ENCODE data around the gene RABGAP1L.
"Not testable (repeated sequence)": the region's sequence is repeated elsewhere in the genome, so short reads cannot be mapped to it uniquely, and the experiment has no call there.

The RABGAP1L gene

DNA sequence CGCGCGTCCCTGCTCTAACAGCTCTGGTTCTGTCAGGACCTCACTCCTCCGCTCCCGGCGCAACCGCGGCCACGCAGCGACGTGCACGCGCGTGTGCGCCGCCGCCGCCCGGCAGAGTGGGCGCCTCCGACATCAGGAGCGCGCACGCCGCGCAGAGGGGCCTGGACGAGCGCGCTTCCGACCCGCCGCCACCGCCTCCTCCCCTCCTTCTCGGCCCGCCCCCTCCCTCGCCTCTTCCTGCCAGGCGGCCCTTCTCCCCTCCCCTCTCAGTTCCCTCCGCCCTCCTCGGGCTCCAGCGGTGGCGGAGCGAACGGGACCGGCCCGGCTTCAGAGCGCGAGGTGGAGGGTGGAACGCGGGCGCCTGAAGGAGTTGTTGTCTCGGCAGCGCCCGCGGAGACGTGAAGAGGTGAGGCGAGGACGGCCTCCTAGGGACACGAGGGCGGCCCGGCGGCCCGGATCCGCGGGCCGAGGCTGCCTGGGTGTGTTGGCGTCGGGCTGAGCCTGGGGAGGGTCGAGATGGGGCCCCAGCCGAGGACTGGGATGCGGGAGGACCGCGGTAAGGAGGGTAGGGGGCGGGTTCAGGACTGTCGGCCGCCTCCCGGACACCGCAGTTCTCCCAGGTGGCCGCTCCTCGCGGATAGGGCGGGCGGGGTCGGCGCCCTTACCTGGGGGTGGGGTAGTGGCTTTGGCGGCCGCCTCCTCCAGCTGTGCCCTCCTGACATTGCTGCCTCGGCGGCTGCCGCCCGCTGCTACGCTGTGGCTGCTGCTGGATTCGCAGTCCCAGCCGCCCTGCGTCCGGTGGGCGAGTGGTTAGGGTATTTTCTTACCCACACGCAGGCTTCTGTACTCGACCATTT lies at the start of gene RABGAP1L:
RABGAP1L (plus strand) TSS at position 269 of the 857 bp plus-strand sequence.
- DNase-seq: peak; percentile 92 to 95

DNA sequence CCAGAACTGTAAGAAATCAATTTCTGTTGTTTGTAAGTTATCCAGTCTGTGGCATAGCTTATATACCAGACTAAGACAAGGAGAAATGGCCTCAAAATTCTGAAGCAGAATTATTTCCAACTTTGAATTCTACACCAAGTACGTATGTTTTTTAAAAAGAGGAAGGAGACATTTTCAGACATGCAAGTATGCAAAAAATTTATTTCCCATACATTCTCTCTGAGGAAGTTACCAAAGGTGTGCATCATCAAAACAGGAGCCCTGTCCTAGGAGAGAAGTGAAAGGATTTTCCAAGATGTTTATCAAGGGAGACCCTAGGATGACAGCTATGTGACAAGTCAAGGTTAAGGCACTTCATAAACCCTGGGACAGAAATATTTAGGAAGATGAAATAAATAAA lies 49.3 kb upstream of the RABGAP1L start:
- DNase-seq: no peak

DNA sequence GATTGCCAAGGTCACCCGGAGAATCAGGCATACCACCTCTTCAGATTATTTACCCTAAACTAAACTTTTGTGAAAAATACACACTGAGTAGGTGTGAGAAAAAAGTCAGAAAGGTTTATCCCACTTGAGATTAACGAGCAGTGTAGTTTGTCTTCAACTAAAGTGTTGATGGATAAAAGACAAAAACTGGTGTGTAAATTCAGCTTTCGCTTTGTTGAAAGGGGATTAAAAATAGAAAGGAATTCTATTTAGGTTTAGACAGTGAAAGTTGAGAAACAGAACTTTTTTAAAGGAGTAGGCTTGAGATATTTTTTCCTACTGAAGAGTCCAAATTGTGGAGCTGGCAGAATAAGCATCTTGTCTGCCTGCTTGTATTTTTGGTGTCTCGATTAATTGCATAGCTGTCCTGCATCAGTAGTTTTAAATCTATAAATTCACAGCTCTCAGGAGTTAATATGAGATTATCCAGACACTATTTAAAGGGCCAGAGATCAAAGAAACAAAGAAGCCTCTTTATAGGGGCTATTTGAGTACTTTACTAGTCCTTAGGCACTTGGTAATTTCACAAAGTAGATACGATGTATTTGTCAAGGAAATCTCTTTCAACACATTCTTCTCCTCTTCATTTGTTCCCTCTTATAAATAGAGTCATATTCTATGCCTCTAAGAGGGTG lies 46.7 kb upstream of the RABGAP1L start:
- DNase-seq: no peak

DNA sequence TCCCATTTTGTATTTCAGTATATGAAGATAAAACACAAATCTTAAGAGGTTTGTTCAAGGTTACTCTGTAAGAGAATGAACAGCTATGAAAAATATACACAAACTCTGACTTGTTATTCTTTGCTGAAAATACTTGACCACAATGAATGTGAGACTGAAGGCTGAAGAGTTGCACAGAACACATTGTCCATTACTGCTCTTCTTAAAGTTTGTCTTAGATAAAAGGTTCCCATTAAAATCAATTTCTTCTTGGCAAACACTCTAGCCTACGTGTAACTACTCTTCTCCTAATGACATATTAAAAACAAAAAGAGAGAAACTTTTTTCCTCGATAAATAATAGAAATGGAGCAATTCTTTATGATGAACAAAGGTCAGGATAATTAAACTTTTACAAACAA lies 45.2 kb upstream of the RABGAP1L start:
- DNase-seq: no peak

DNA sequence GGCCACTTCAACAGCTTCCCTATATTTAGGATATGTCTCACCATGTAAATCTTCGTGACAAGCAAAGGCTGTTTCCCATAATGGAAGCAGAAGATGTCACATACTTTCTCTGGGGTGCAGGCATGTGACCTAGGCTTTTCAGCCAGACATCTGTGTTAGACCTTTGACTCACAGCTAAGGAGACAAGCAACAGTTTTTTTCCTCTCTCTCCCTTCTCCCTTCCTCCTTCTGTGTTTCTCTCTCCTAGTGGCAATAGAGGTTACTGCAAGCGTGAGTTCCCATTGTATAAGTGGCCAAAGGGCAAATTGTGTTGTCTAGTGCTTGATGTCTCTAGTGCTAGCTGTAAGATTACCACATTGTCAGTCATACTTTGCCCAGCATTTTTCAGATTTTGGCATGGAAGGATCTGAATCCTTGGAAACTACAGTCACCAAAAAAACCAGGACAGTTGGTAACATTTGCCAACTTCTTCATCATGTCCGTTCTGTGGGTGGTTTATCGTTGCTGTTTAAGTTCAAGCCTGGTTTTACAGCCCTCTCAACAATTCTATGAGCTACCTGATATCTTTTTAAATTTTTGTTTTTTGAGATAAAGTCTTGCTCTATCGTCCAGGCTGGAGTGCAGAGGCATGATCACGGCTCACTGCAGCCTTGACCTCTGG lies 44.4 kb upstream of the RABGAP1L start:
- DNase-seq: no peak

DNA sequence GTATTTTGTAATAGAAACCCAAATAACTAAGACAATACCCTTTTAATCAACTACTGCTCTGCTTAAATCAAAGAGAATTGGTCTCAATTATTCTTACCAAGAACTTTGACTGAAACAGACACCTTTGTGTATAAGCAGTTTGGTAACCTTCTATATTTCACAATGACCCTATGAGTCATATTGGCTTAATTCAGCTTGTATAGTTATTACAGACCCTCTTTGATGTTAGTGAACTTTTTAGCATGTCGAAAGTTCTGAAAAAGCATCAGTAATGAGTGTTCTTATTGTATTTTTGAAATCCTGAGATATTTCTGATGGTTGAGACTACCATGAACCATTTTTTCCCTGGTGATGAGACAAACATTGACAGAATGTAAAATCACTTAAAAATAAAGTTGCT lies 43.3 kb upstream of the RABGAP1L start:
- DNase-seq: no peak

DNA sequence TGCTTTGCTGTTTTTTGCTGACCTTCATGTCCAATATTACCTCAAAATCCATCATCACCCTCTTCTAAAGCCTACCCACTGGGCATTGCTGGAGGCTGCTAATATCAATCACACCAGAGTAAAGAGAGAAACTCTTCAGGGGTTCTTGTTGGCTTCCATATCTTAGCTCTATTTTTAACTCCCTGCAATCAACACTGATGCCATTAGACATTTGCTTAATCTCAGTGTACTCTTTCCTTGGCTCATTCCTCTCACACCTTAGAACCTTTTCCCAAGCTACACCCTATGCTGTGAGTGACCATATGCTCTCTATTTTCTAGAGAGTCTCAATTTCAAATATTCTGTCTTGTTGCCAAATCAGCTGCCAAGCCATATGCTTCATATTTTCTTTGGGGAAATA lies 40.6 kb upstream of the RABGAP1L start:
- DNase-seq: no peak

DNA sequence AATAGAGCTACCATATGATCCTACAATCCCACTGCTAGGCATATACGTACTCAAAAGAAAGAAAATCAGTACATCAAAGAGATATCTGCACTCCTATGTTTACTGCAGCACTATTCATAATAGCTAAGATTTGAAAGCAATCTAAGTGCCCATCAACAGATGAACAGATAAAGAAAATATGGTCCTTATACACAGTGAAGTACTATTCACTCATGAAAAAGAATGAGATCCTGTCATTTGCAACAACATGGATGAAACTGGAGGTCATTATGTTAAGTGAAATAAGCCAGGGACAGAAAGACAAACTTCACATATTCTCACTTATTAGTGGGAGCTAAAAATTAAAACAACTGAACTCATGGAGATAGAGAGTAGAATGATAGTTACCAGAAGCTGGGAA lies 37.0 kb upstream of the RABGAP1L start:
- not testable (repeated sequence) for DNase-seq

DNA sequence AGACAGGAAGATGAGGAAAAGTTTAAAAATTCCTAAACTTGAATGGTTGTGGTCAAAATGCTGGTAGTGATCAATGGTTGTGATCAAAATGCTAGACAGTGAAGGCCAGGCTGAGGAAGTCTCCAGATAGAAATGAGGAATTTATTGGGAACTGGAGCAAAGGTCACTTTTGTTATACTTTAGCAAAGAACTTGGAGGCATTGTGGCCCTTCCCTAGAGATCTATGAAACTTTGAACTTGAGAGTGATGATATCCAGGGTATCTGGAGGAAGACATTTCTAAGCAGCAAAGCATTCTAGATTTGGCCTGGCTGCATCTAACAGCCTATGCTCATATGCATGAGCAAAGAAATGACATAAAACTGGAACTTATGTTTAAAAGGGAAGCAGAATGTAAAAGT lies 35.5 kb upstream of the RABGAP1L start:
- no peak for DNase-seq

DNA sequence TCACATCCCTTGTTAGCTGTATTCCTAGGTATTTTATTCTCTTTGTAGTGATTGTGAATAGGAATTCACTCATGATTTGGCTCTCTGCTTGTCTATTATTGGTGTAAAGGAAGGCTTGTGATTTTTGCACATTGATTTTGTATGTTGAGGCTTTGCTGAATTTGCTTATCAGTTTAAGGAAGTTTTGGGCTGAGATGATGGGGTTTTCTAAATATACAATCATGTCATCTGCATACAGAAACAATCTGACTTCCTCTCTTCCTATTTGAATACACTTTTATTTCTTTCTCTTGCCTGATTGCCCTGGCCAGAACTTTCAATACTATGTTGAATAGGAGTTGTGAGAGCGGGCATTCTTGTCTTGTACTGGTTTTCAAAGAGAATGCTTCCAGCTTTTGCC lies 32.1 kb upstream of the RABGAP1L start:
- DNase-seq: not testable (repeated sequence)

DNA sequence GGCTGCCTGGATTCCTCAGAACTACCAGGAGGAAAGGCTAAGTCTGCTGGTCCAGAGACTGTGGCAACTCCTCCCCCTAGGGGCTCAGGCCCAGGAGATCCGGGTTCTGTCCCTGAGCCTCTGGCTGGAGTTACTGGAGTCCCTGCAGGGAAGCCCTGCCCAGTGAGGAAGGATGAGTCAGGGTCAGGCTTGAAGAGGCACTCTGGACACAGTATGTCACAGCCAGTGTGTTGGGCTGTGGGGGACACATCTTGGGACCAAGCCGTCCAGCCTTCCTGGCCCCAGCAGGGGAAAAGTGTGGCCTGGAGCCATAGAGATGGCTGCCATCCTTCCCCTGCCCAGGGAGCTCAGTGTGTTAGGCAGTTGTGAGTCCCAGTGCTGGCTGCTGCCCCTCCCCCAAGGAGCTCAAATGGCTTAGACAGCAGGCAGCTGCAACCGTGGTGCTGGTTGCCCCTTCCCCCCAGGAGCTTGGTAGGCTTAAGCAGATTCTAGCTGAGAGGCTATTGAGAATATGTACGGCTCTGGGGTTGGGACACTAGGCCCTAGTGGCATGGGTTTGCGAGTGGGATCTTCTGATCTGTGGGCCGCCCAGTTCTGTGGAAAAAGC lies 28.2 kb upstream of the RABGAP1L start:
- no peak for DNase-seq

DNA sequence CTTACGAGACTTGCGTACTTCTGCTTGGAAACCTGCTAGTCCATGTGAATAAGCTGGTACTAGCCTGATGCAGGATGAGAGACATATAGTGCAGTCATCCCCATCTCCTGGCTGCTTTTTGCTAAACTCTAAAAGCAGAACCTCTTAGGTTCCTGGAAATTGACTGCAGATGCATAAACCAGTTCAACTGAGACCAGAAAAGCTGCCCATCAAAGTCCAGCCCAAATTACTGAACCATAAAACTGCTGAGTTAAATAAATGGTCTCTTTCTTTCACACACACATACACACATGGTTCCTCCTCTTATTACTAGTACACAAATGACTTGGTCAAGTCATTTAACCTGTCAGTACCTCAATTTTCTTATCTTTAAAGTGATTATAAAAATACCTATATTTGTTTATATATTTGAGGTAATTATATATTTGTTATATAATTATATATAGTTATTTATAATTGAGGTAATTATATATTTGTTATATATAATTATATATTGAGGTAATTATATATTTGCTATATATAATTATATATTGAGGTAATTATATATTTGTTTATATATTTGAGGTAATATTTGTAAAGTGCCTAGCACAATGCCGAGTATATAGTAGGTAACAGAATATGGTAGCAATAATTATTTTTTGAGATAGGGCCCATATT lies 25.2 kb upstream of the RABGAP1L start:
- no peak for DNase-seq

DNA sequence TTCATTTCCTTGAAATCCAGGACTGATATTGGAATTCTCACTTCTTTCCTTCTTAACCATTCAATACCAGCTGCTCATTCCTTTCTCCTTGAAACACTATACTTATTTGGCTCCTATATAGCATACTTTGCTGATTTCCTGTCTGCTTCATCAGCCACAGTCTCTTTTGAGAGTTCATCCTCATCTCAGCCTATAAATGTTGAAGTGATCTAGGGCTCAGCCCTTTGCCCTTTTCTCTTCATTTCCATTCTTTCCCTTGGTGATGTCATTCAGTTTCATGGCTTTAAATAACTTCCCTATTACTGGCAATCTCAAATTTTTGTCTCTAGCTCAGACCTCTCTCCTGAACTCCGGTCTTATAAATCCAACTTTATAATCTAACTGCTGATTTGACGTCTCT lies 24.1 kb upstream of the RABGAP1L start:
- DNase-seq: no peak

DNA sequence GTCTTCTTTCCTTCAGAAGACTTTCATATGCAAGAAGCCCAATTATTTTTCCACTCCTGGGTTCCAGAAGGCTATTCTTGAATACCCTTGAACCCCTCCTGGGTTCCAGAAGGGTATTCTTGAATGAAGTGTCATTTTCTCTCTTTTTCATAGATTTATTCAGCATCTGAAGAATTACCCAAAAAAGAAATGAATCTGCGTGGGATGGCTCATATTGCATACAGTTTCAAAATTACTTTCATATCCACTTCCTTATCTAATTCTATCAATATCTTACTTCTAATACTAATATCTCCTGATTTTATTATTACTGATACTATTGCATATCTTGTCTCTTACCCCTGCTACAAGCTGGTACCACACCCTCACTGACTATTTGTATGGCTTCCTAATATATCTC lies 22.6 kb upstream of the RABGAP1L start:
- no peak for DNase-seq

DNA sequence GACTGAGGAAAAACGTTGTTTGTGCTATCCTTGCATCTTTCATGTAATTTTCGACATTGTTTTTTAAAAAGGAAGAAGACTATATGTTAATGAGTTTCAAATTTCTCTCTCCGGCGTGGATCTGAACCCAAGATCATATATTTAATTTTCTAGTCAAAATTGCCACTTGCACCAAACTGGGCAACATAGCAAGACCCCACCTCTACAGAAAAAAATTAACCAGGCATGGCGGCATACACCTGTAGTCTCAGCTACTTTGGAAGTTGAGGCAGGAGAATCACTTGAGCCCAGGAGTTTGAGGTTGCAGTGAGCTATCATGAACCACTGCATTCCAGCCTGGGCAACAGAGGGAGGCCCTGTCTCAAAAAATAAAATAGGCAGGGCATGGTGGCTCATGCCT lies 16.5 kb upstream of the RABGAP1L start:
- no peak for DNase-seq

DNA sequence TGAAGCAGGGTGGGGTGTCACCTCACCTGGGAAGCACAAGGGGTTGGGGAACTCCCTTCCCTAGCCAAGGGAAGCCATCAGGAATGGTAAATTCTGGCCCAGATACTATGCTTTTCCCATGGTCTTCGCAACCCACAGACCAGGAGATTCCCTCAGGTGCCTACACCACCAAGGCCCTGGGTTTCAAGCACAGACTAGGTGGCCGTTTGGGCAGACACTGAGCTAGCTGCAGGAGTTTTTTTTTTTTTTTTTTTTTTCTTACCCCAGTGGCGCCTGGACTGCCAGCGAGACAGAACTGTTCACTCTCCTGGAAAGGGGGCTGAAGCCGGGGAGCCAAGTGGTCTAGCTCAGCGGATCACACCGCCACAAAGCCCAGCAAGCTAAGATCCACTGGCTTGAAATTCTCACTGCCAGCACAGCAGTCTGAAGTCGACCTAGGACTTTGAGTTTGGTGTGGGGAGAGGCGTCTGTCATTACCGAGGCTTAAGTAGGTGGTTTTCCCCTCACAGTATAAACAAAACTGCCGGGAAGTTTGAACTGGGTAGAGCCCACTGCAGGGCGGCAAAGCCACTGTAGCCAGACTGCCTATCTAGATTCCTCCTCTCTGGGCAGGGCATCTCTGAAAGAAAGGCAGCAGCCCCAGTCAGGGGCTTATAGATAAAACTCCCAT lies 15.5 kb upstream of the RABGAP1L start:
- not testable (repeated sequence) for DNase-seq

DNA sequence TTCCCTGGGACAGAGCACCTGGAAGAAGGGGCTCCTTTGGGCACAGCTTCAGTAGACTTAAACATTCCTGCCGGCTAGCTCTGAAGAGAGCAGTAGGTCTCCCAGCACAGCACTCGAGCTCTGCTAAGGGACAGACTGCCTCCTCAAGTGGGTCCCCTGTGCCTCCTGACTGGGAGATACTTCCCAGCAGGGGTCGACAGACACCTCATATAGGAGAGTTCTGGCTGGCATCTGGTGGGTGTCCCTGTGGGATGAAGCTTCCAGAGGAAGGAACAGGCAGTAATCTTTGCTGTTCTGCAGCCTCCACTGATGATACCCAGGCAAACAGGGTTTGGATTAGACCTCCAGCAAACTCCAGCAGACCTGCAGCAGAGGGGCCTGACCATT lies 14.9 kb upstream of the RABGAP1L start:
- not testable (repeated sequence) for DNase-seq

DNA sequence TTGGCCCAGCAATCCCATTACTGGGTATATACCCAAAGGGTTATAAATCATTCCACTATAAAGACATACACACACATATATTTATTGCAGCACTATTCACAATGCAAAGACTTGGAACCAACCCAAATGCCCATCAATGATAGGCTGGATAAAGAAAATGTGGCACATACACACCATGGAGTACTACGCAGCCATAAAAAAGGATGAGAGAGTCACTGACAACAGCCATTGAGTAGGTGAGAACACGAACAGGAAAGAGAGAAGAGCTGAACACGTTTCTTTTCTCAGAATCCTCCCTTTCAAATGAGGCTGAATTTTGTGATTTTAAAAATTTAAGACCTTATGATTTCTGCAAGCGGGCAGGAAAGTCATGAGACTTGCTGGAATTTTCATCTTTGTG lies 10.1 kb upstream of the RABGAP1L start:
- no peak for DNase-seq

DNA sequence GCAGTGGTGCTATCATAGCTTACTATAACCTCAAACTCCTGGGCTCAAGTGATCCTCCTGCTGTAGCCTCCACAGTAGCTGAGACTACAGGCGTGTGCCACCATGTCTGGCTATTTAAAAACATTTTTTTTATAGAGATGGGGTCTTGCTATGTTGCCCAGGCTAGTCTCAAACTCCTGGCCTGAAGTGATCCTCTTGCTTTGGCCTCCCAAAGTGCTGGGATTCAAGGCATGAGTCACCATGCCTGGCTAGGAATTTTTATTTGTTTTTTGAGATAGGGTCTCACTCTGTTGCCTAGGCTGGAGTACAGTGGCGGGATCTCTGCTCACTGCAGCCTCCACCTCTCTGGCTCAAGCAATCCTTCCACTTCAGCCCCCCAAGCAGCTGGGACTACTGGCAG lies 8.8 kb upstream of the RABGAP1L start:
- DNase-seq: no peak

DNA sequence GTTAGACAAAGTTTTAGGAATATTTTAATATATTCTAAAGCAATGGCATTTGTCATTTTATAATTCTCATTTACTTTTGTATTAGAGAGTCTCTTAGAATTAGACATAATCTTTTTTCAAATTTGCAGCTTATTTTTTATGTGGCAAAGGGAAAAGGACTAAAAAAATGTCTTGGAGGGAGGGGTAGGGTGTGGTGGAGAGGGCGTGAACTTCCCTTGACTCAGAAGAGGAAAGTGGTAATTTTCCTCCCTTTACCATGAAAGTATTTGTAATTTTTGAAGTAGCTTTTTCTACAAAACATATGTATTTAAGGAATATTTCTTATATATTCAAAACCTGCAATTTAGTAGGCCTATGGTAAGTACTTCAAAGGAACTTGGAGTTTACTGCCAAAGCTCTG lies 6.9 kb upstream of the RABGAP1L start:
- no peak for DNase-seq

DNA sequence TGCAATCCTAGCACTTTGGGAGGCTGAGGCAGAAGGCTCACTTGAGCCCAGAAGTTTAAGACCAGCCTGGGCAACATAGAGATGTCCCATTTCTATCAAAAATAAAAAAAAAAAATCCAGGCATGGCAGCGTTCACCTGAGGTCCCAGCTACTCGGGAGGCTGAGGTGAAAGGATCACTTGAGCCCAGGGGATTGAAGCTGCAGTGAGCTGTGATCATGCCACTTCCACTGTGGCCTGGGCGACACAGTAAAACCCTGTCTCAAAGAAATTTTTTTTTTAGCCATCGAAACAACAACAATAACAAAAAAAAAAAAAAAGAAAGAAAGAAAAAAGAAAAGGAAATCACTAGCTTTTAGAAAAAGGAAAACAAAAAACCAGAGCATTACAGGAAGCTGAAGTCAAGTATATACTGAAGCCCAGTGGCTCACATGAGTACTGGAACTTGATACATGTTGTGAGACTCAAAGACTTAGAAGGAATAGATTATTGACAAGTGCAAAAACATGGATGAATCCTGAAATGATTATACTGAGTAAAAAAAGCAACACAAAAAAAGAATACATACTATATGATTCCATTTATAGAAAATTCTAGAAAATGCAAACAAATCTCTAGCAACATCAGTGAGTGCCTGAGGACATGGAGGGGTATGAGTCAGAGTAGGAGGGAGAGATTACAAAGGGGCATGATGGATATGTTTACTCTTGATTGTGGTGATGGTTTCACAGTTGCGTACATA lies 6.1 kb upstream of the RABGAP1L start:
- no peak for DNase-seq

DNA sequence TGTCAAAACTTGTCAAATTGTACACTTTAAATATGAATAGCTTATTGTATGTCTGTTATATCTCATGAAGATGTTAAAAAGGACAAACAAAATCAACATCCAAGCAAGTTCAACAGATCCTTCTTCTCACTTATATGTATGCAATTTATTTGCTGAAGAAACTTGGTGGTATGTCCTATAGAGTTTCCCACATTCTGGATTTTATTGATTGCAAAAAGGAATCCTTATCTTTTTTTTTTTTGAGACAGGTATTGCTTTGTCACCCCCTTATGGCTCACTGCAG lies 5.6 kb upstream of the RABGAP1L start:
- no peak for DNase-seq
